HG02642 (cell line): ENCODE results near the gene ASTN2.

Source experiments
- ATAC-seq: cut with Tn5 transposase; IDR thresholded peaks from one replicate; pipeline ENCODE4 v1.9.1; 2021; ENCODE audit warnings: mild to moderate bottlenecking; ENCODE audit not compliant: unreplicated experiment, poor library complexity

ASTN2 gene

DNA sequence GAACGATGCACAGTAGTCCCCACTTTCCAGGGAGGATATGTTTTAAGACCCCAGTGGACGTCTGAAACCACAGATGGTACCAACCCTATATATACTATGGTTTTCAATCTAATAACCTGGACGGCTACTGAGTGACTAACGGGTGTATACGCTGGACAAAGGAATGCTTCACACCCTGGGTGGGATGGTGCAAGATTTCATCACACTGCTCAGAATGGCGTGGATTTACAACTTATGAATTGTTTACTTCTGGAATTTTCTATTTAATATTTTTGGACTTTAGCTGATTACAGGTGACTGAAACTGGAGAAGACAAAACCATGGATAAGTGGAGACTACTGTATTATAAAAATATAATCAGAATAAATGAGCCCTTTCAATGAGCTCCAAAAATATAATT, 875.3 kb downstream of the ASTN2 start:
- no peak for ATAC-seq

DNA sequence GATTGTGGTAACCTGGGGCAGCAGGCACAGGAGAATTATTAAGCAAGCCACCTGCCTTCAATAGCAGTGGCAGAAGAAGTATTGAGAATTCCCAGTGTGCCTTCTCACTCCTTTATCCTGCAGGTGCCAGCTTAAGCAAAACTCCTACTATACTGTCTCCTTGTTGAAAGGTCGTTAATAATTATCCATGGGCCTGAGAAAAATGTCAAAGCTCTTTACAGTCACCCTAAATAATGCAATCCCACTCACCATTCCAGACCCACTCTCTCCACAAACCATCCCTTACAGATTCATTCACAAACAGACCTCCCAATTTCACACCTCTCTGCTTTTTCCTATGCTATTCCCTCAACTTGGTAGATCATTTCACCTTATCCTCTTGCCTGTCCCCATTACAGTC, 889.2 kb downstream of the ASTN2 start:
- no peak for ATAC-seq

DNA sequence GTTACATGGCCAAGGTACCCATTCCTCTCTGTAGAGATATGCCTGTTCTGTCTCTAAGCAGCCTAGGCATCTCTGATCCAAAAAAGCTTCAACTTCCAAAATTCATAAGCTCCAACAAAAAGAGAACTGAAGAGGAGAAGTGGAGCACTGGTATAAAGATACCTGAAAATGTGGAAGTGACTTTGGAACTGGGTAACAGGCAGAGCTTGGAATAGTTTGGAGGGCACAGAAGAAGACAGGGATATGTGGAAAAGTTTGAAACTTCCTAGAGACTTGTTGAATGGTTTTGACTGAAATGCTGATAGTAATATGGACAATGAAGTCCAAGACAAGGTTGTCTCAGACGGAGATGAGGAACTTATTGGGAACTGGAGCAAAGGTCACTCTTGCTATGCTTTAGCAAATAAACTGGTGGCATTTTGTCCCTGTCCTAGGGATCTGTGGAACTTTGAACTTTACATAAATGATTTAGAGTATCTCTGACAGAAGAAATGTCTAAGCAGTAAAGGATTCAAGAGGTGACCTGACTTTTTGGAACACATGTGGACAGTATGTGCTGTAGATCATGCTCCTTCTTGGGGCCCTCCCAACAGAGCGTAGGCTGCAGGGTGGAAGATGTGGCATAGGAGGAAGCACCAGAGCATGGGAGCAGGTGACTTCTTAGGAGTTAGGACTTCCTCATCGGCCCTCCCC, 889.9 kb downstream of the ASTN2 start:
- ATAC-seq = no peak

DNA sequence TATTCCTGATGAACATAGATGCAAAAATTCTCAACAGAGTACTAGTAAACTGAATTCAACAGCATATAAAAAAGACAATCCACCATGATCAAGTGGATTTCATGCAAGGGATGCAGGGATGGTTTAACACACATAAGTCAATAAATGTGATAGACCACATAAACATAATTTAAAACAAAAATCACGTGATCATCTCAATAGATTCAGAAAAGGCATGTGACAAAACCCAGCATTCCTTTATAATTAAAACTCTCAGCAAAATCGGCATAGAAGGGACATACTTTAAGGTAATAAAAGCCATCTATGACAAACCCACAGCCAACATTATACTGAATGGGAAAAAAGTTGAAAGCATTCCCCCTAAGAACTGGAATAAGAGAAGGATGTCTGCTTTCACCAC, 894.6 kb downstream of the ASTN2 start:
- no peak for ATAC-seq

DNA sequence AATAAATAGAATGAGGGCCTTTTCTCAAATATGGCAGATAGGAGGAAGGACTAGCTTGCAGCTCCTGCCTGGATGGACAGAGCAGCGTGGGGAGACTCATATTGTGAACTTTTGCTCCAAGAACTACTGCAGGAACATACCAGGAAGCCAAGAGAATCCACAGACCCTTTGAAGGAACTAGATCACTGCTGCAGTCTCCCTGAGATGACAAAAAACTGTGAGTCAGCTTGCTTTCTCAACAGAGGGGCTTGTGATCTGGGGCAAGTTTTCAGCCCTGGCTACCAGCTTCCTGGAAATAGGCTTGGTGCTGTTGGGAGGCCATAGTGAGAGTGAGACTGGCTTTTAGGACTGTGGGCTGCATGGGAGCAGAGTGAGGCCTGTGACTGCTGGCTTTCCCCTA, 898.4 kb downstream of the ASTN2 start:
- no peak for ATAC-seq

DNA sequence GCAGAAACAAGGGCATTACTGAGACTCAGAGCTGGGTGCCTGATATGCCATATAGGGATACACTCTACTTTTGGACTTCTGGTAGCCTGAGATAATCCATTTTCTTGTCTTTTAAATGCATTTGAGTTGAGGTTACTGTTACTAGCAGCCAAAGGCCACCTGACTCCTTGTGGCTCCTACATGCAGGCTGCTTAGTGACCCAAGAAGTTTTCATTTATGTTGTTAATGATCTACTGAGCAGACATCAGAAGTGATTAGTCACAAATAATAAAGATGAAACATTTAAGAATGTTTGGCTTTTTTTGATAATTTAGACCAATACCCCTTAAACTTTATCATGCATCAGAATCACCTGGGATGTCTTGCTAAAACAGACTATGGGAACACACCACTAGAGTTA, 899.3 kb downstream of the ASTN2 start:
- no peak for ATAC-seq

DNA sequence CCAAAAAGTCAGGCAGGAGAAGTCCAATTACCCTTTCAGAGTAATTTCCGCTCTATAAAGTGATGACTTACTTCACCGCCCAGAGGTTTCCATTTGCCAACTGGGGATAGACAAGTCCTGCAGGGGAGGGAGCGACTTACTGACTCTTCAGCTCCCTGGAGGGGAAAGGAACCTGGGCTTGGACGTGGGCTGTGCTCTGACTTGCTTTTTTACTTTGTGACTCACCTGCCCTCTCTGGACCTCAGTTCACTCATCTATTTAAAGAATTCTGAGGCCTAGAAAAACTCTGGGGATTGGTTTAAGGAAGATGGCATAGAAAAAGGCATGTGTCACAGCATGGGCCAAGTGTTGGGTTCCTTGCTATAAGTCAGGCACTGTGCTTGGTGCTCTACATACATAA, 908.2 kb downstream of the ASTN2 start:
- ATAC-seq = no peak

DNA sequence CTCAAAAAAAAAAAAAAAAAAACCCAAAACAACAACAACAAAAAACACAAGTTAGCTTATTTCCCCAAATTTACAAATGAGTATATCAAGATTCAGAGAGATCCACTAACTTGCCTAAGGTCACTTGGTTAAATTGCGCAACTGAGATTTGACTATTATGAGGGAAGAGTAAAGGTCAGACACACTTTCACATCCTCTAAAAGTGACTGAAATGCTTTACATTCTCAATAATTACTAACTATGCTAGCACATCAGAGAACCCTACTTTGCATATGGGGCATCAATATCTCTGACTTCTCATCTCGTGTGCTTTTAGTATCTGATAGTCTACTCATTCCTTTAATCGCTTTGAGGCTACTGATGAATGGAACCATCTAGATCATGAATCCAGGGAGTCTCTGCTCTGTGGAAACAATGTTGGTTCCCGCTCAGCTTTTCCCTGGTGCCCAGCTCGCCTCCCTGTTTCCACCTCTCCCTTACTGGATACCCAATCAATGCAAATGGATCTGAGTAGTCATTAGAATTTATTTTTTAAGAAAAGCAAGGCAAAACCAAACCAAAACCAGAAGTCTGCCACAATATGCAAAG, 909.9 kb downstream of the ASTN2 start:
- peak; percentile 86 for ATAC-seq

DNA sequence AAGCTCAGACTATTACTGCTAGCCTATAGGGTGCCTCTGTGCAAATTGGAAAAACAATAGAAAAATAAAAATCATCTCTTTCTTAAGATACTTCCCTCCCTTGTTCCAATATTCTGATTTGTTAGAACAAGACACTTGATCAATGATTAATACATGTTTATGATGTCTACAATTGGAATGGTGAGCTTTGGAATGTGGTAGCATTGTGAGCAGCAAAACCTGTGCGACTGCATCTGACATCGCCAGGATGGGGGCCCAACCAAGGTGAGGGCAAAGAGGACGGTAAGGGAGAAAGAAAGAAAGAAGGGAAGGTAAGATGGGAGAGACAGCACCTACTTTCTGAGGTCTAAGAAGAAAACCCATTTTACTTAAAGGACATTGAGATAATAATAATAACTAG, 910.8 kb downstream of the ASTN2 start:
- ATAC-seq = no peak

DNA sequence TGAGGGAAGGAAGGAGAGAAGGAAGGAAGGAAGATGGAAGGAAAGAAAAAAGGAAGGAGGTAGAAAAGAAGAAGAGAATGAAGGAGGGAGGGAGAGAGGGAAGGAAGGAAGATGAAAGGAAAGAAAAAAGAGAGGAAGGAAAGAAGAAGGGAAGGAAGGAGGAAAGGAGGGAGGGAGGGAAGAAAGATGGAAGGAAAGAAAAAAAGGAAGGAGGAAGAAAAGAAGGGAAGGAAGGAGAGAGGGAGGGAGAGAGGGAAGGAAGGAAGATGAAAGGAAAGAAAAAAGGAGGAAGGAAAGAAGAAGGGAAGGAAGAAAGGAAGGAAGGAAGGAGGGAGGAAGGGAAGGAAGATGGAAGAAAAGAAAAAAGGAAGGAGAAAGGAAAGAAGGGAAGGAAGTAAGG, 912.1 kb downstream of the ASTN2 start:
- ATAC-seq = no peak

DNA sequence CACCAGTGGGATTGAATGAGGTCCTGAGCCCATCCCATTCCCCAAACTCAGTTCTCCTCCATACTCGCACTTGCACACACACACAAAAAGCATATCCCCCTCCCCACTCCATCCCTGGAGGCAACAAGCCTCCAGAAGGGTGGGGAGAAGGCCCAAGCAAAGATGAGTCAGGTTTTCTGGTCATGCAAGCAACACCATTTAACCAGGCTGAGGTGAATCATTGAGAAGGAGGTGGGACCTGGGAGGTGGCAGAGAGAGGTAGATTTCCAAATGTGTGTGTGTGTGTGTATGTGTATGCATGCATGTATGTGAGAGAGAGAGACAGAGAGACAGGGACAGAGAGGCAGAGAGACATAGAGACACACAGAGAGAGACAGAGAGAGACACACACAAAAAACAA, 913.0 kb downstream of the ASTN2 start:
- ATAC-seq = no peak

DNA sequence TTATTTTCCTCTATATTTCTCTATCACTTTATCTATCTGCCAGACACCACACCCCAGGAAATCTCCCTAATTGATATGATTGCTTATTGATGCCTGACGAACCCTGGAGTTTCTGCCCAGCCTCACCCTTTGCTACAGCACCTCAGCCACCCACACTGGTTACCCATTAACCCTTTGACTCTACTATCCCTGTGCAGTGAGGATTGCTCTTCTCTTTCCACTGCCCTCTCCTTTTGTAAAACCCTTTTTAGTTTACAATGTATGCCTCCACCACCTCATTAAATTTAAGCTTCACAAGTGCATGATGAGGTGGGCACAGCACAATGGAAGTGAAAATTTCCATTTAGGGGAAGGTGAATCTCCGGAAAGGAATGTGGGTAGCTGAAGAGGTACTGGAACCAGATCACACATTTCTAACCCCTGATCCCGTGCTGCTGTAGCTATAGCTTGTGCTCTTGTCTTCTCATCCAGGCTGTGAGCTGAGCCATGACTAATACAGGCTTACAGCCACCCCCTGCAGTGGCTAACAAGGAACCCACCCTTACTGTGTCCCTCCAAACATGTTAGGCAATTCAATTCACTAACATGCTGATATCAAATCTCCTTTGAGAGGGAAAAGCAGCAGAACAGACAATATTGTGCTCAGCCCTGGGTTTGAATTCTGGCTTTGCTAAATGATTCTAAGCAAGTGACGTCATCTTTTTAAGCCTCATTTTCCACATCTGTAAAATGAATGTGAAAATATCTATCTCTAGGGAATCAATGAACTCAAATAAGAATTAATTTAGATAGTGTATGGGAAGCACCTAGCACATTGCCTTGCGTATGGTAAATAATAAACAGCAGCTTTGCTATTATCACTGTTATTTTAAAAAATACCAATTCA, 914.6 kb downstream of the ASTN2 start:
- no peak for ATAC-seq

DNA sequence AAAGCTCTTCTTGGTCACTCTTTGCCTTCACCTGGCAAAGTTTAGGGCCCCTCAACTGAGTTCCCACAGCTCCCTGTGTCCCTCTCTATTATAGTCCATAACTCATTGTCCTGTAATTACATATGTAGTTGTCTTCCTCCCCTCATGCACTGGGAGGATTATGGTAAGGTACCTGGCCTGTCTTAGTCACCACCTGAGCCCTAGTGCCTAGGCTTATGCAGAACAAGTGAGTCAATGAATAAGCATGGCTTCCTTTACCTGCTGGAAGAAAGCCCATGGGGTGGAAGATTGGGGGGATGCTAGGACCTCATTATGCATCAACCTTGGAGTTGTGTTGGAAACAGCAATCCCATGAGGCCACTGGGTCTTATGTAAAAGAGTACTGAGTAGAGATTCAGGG, 915.4 kb downstream of the ASTN2 start:
- ATAC-seq = no peak

DNA sequence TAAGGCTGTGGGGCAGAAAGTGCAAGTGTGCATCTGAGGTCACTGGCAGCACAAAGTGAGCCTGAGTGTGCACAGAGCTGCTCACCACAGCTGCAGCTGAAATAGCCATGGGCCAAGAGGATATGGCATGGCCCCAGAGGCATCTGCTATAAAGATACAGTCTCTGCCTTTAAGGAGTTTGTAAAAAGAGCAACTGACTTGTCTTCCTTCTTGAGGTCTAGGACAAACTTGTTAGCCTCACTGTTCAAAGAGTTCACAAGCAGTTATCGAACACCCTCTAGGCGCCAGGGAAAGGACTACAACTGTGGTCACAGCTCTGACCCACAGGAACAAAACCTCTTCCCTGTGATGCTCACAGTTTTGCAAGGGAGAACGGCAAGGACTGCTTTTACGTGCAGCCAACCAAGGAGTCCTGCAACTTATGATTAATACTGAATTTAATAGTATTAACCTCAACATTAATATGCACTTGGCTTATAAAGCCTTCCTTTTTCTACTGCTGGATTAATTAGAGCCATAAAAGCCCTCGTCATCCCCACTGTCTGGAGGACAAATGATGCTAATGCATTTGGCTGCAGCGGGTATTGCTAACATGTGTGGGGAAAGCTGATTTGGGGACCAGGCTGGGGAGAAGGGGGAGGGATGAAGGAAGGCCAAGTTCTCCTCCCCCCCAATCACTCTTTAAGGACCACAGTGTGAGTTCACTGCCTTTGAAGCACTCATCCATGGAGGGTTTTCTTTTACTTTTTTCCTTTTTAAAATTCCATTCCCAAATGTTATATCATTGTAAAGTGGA, 917.6 kb downstream of the ASTN2 start:
- ATAC-seq = no peak

DNA sequence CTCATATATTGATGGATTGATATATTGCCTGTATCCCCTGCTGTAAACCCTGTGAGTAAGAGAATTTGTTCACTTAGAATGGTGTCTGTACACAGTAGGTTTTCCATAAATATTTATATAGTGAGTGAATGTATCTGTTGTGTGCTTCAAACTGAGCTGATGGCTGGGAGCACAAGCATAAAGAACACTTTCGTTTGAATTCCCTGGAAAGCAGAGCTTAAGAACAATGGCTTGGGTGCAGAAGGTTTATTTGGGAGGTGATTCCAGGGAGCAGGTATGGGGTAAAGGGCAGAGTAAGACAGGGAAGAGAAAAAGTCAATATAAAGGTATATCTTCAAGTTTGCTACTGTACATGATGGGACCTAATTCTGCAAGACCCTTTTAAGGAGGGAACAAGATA, 918.7 kb downstream of the ASTN2 start:
- no peak for ATAC-seq

DNA sequence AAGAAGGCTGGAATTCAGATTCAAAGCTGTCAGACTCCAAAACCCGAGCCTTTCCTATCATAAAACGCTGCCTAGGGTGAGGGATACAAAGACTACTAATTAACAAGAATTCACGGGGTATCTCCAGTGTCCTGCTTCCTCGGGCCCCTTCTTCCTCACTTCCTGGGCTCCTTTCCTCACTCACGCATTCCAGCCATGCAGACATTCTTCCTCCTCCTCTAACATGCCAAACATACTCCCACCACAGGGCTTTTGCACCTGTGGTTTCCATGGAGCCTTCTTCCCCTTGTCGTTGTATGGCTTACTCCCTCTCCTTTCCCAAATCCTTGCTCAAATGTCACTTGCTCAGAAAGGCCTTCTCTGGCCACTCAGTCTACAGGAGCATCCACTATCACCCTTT, 919.1 kb downstream of the ASTN2 start:
- no peak for ATAC-seq

DNA sequence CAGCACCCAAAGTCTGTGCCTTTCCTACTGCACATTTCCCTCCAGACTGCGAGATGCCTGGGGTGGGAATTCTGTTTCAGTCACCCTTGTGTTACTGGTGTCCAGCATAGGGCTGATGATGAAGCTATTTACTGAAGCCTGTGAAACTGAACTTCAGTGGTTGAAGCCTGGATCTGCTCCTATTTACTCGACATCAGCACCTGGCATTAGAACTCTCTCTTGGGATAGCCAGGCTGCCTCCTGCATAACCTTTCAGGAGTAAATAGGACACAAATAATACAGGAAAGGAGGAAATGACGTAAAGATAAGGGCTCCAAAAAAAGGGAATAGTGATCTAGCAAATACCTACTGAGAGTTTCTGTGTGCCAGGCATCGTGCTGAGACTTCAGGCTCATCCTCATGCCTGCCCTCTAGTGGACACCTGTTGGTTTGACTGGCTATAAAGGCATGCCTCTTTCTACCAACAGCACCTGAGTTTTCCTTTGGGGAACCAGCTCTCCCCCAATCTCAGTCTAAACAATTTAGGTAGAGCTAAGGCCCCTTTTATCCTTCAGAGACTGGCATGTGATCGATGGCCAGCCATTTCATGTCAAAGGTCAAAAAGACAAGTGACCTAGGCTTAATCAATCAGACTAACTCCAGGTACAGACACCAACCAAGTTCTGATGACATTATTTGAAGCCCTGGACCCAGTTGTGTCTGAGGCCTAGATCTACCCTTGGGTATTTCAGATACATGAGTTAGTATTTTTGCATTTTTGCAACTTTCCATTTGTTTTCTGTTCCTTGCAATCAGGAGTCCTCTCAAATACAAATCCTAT, 919.8 kb downstream of the ASTN2 start:
- ATAC-seq = peak; percentile 69

DNA sequence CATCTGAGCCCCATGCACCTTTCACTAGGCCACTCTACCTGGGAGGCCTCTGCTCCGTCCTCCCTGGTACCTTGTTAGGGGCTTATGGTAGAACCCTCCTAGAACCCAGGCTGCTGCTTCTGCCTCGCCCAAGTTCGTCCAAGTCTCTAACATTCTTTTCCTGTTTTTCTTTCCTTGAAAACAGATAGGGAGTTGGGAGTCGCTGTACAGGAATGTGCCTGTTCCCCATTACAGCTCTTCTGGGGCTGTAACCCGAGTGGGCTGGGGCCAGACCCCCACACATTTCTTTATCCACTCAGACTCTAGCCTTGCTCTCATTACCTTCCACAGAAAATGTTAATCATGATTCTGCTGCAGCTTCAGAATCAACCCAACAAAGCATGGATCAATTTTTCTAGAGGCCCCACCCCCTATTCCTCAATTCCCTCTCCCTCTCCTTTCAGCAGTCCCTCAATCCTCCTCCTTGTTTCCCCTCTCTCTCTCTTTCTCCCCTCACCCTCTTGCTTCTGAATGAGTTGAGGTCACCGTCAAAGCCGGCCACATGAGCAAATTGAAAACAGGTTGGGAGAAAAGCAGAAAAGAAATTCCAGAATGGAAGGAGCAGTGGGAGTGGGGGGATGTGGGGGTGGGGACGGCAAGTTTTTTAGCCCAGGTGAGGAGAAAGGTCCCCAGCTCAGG, 921.5 kb downstream of the ASTN2 start:
- ATAC-seq = no peak

DNA sequence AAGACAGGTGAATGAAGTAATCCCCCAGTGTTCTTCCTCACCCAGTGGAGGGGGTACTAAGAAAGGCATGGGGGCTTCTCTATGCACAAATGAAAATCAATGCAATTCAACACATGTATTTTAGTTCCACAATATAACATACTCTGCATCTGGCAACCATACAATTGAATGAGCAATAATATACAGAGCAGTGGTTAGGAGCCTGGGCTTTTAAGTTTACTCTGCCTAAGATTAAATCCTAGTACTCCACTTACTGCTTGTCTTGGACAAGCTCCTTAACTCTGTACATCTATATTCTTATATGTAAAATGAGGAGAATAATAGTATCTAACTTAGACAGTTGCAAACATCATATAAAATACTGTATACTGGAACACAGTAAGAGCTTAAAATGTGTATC, 923.2 kb downstream of the ASTN2 start:
- ATAC-seq = no peak
